ENCODE data around the gene PODXL.

Gene PODXL

GRCh38 chr7:131500357-131500756 is 56.1 kb downstream of the PODXL start:
- Histone ChIP-seq H3K4me3 (no peak overlapping the region), H3K27ac (peak overlapping the region in 1 of 21 experiments; percentile 6)

GRCh38 chr7:131499801-131500200 is 56.6 kb downstream of the PODXL start:
- Histone ChIP-seq H3K4me3 (no peak overlapping the region), H3K27ac (no peak overlapping the region)

GRCh38 chr7:131498237-131498885 is 58.1 kb downstream of the PODXL start:
- H3K27ac ChIP-seq = no peak overlapping the region
- no peak overlapping the region for H3K4me3 ChIP-seq

GRCh38 chr7:131497454-131497853 is 59.0 kb downstream of the PODXL start:
- Histone ChIP-seq H3K4me3 (no peak overlapping the region), H3K27ac (no peak overlapping the region)

- Histone ChIP-seq H3K4me3 (no peak overlapping the region), H3K27ac (no peak overlapping the region)
Measured at GRCh38 chr7:131495669-131496498, 60.5 kb downstream of the PODXL start.

- Histone ChIP-seq H3K27ac (no peak overlapping the region), H3K4me3 (no peak overlapping the region)
Measured at GRCh38 chr7:131494182-131494581, 62.2 kb downstream of the PODXL start.

GRCh38 chr7:131493581-131493980 is 62.8 kb downstream of the PODXL start:
- Histone ChIP-seq H3K4me3 (no peak overlapping the region), H3K27ac (no peak overlapping the region)

- no peak overlapping the region for H3K27ac ChIP-seq
- H3K4me3 ChIP-seq = no peak overlapping the region
Measured at GRCh38 chr7:131493081-131493480, 63.3 kb downstream of the PODXL start.

- no peak overlapping the region for H3K27ac ChIP-seq
- no peak overlapping the region for H3K4me3 ChIP-seq
Measured at GRCh38 chr7:131489881-131490280, 66.5 kb downstream of the PODXL start.

- no peak overlapping the region for H3K27ac ChIP-seq
- no peak overlapping the region for H3K4me3 ChIP-seq
Measured at GRCh38 chr7:131489196-131489595, 67.2 kb downstream of the PODXL start.

- H3K27ac ChIP-seq = no peak overlapping the region
- H3K4me3 ChIP-seq = no peak overlapping the region
Measured at GRCh38 chr7:131488361-131488760, 68.1 kb downstream of the PODXL start.

- no peak overlapping the region for H3K27ac ChIP-seq
- no peak overlapping the region for H3K4me3 ChIP-seq
Measured at GRCh38 chr7:131487217-131487616, 69.2 kb downstream of the PODXL start.

- Histone ChIP-seq H3K27ac (no peak overlapping the region), H3K4me3 (no peak overlapping the region)
Measured at GRCh38 chr7:131486346-131486745, 70.1 kb downstream of the PODXL start.

GRCh38 chr7:131483586-131483985 is 72.8 kb downstream of the PODXL start:
- Histone ChIP-seq H3K4me3 (no peak overlapping the region), H3K27ac (no peak overlapping the region)

GRCh38 chr7:131482800-131483199 is 73.6 kb downstream of the PODXL start:
- Histone ChIP-seq H3K4me3 (no peak overlapping the region), H3K27ac (no peak overlapping the region)

- H3K4me3 ChIP-seq = no peak overlapping the region
- H3K27ac ChIP-seq = peak overlapping the region in 1 of 21 experiments; percentile 4
Measured at GRCh38 chr7:131480384-131481315, 75.8 kb downstream of the PODXL start.

- Histone ChIP-seq H3K27ac (no peak overlapping the region), H3K4me3 (no peak overlapping the region)
Measured at GRCh38 chr7:131476740-131477139, 79.7 kb downstream of the PODXL start.

GRCh38 chr7:131471250-131472004 is 85.0 kb downstream of the PODXL start:
- no peak overlapping the region for H3K27ac ChIP-seq

GRCh38 chr7:131467788-131468187 is 88.6 kb downstream of the PODXL start:
- Histone ChIP-seq H3K27ac (no peak overlapping the region), H3K4me3 (no peak overlapping the region)

More at GRCh38 chr7:131471250-131472004, 85.0 kb downstream of the PODXL start:
- H3K4me3 ChIP-seq = no peak overlapping the region

Measured in skin epidermis (tissue), 12 donors.